Left lung (tissue), 10 donors: ENCODE results near the gene SLC28A3. TPM values are rescaled to one million over a fixed set of nuclear protein-coding genes. Genes with fewer than 3 reads are reported as not detected.
"Not testable (repeated sequence)": the region's sequence is repeated elsewhere in the genome, so short reads cannot be mapped to it uniquely, and the experiment has no call there.

Source experiments
- ATAC-seq: fragments of 200-7000 bp; cut with Tn5 transposase; one replicate; pipeline ENCODE4 v1.9.1; 2020; ENCODE audit warnings: moderate library complexity
- DNase-seq, 4 donors: peaks; one replicate each; pipeline ENCODE4 v3.0.0-alpha.2; 2013 to 2020
- H3K27ac ChIP-seq, 2 donors: fragments of 200-600 bp; sonication (generic) in 1 of 2; one replicate each; pipeline versions ENCODE4 v1.5.0 to v1.8.0; 2020 to 2021
- H3K27me3 ChIP-seq, 2 donors: fragments of 200-600 bp; sonication (generic) in 1 of 2; one replicate each; pipeline versions ENCODE4 v1.5.0 to v1.8.0; 2020 to 2021
- H3K36me3 ChIP-seq, 2 donors: fragments of 200-600 bp; sonication (generic) in 1 of 2; one replicate each; pipeline versions ENCODE4 v1.5.0 to v1.8.0; 2020 to 2021
- H3K4me1 ChIP-seq, 2 donors: fragments of 200-600 bp; one replicate each; pipeline ENCODE4 v1.8.0; 2021
- H3K4me3 ChIP-seq, 2 donors: fragments of 200-600 bp; sonication (generic) in 1 of 2; one replicate each; pipeline versions ENCODE4 v1.5.0 to v1.8.0; 2020 to 2021; ENCODE audit warnings: mild to moderate bottlenecking in 1 of 2
- H3K9me3 ChIP-seq, 2 donors: fragments of 200-600 bp; sonication (generic) in 1 of 2; one replicate each; pipeline versions ENCODE4 v1.5.0 to v1.8.0; 2020 to 2021
- CTCF ChIP-seq, 2 donors: fragments of 200-600 bp; sonication (generic) in 1 of 2; IDR thresholded peaks; one replicate each; pipeline versions ENCODE4 v1.5.0 to v1.8.0; 2021; ENCODE audit warnings: antibody characterized with exemption in 2 of 2
- intact Hi-C, 2 donors: fragments of 100-400 bp; cut with DNase I; formaldehyde crosslinking; loops; one replicate each; pipeline versions ENCODE4 v1.11.2 to v1.14.2; 2022
- polyA plus RNA-seq, 6 donors: library from polyadenylated mRNA; unstranded; fragments of 120-200 nt; gene quantifications; one replicate each; pipeline ENCODE4 v1.2.1, GENCODE V29; 2013; ENCODE audit not compliant: insufficient read length in 6 of 6
- total RNA-seq, 2 donors: library from RNA; stranded (reverse); fragmentation: NEBNext Ultra II Directional; extraction: Animal tissue kit (Norgen Biotek cat#: 25700); gene quantifications; one replicate each; pipeline ENCODE4 v1.2.1, GENCODE V29; 2021
- donor health status: DM: no; HTN: yes; CAD: no.
- donor health status: DM: no; HTN: no; CAD: no.

SLC28A3 gene
- total and polyA plus RNA-seq, 8 donors = 0.23 to 1.5 (median 0.30) TPM

- Histone ChIP-seq H3K36me3 (no peaks in the 10 kb centered on the region), H3K4me1 (peaks cover 0 to 28% of the 10 kb centered on the region in 2 donors), H3K4me3 (no peak overlapping the region), H3K9me3 (no peaks in the 10 kb centered on the region), H3K27me3 (no peaks in the 10 kb centered on the region), H3K27ac (no peak overlapping the region)
- intact Hi-C loops = no loop called here
- ATAC-seq (no peak), DNase-seq (no peak)
- no peak for TF ChIP-seq CTCF (IDR thresholded peaks at IDR 0.05)
Measured at GRCh38 chr9:84375954-84376353, 35.4 kb upstream of the SLC28A3 start.

GRCh38 chr9:84374516-84374915 is 34.0 kb upstream of the SLC28A3 start:
- Histone ChIP-seq H3K36me3 (no peaks in the 10 kb centered on the region), H3K27me3 (no peaks in the 10 kb centered on the region), H3K9me3 (no peaks in the 10 kb centered on the region), H3K4me1 (peaks cover 0 to 37% of the 10 kb centered on the region in 2 donors), H3K27ac (peak overlapping the region in 1 of 2 donors; percentile 33), H3K4me3 (no peak overlapping the region)
- no peak for TF ChIP-seq CTCF (IDR thresholded peaks at IDR 0.05)
- DNase-seq (no peak), ATAC-seq (no peak)
- intact Hi-C loops = no loop called here

GRCh38 chr9:84374013-84374412 is 33.5 kb upstream of the SLC28A3 start:
- H3K4me1 ChIP-seq = peaks cover 0 to 41% of the 10 kb centered on the region in 2 donors
- no peak for TF ChIP-seq CTCF (IDR thresholded peaks at IDR 0.05)
- no peaks in the 10 kb centered on the region for H3K27me3 ChIP-seq
- peak overlapping the region in 1 of 2 donors; percentile 33 for H3K27ac ChIP-seq
- no peaks in the 10 kb centered on the region for H3K9me3 ChIP-seq
- intact Hi-C loops = no loop called here
- DNase-seq (no peak), ATAC-seq (peak; percentile 21)
- H3K36me3 ChIP-seq = no peaks in the 10 kb centered on the region
- no peak overlapping the region for H3K4me3 ChIP-seq

GRCh38 chr9:84371737-84372136 is 31.2 kb upstream of the SLC28A3 start:
- Histone ChIP-seq H3K36me3 (no peaks in the 10 kb centered on the region), H3K27me3 (no peaks in the 10 kb centered on the region), H3K9me3 (no peaks in the 10 kb centered on the region), H3K4me1 (peaks cover 0 to 61% of the 10 kb centered on the region in 2 donors), H3K4me3 (no peak overlapping the region), H3K27ac (peak overlapping the region in 1 of 2 donors; percentile 76)
- intact Hi-C loops = no loop called here
- peak; percentile 83 for ATAC-seq
- DNase-seq = peak in 2 of 4 donors; percentile 26 to 55
- TF ChIP-seq CTCF (IDR thresholded peaks at IDR 0.05) = no peak

GRCh38 chr9:84368601-84369000 is 28.0 kb upstream of the SLC28A3 start:
- H3K4me3 ChIP-seq = no peak overlapping the region
- no peak for TF ChIP-seq CTCF (IDR thresholded peaks at IDR 0.05)
- ATAC-seq (peak; percentile 46), DNase-seq (peak in 1 of 4 donors; percentile 63)
- no peaks in the 10 kb centered on the region for H3K36me3 ChIP-seq
- peaks cover 0 to 75% of the 10 kb centered on the region in 2 donors for H3K4me1 ChIP-seq
- H3K27ac ChIP-seq = peak overlapping the region in 1 of 2 donors; percentile 69
- H3K9me3 ChIP-seq = no peaks in the 10 kb centered on the region
- intact Hi-C loops = no loop called here
- H3K27me3 ChIP-seq = no peaks in the 10 kb centered on the region

- DNase-seq, intact Hi-C loops, H3K27me3 ChIP-seq, ATAC-seq, H3K36me3 ChIP-seq, H3K9me3 ChIP-seq, H3K4me3 ChIP-seq: not testable (repeated sequence)
- H3K27ac ChIP-seq = peak overlapping the region in 1 of 2 donors; percentile 69
- peaks cover 0 to 70% of the 10 kb centered on the region in 2 donors for H3K4me1 ChIP-seq
Measured at GRCh38 chr9:84367726-84368125, 27.2 kb upstream of the SLC28A3 start.
